NAMALWA (cell line): ENCODE results near the gene ARHGEF7.
"Not testable (repeated sequence)": the region's sequence is repeated elsewhere in the genome, so short reads cannot be mapped to it uniquely, and the experiment has no call there.

Experiments used
- DNase-seq: peaks from one replicate; pipeline ENCODE4 v3.0.0-alpha.2; 2015; ENCODE audit warnings: low spot score

ARHGEF7 gene, protein sequence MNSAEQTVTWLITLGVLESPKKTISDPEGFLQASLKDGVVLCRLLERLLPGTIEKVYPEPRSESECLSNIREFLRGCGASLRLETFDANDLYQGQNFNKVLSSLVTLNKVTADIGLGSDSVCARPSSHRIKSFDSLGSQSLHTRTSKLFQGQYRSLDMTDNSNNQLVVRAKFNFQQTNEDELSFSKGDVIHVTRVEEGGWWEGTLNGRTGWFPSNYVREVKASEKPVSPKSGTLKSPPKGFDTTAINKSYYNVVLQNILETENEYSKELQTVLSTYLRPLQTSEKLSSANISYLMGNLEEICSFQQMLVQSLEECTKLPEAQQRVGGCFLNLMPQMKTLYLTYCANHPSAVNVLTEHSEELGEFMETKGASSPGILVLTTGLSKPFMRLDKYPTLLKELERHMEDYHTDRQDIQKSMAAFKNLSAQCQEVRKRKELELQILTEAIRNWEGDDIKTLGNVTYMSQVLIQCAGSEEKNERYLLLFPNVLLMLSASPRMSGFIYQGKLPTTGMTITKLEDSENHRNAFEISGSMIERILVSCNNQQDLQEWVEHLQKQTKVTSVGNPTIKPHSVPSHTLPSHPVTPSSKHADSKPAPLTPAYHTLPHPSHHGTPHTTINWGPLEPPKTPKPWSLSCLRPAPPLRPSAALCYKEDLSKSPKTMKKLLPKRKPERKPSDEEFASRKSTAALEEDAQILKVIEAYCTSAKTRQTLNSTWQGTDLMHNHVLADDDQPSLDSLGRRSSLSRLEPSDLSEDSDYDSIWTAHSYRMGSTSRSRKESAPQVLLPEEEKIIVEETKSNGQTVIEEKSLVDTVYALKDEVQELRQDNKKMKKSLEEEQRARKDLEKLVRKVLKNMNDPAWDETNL

DNA sequence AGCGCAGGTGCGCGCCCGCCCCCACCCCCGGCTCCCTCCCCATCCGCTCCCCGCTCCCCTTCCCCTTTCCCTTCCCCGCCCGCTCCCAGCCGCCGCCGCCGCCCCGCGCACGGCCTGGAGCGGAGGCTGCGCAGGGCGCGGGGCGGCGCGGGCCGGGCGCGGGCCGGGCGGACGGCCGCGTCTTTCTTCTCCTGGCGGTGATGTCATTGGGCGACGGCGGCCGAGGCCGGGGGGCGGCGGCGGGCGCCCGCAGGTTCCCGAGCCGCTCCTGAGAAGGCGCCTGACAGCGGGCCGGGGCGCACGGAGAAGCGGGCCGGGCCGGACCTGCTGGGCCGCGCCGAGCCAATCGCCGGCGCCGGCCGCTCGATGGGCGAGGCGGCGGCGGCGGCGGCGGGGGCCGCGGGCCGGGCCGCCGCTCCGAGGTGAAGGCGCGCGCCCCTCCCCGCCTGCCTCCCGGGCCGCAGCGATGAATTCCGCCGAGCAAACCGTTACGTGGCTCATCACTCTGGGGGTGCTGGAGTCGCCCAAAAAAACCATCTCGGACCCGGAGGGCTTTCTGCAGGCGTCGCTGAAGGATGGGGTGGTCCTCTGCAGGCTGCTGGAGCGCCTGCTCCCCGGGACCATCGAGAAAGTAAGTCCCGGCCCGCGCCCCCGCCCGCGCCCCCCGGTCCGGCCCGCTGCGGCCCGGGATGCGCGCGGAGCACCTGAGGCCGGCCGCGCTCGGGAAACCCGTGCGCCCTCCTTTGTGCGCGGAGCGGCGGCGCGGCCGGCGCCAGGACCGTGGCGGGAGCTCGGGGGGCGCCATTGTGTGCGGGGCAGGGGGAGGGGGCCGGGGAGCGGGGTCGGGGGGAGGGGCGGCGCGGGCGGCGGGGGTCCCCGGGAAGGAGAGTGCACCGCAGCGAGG lies at the start of gene ARHGEF7:
ARHGEF7 (plus strand) TSS at position 250 of the 904 bp plus-strand sequence; CDS start at position 467, 217 bp downstream.
- no peak for DNase-seq

DNA sequence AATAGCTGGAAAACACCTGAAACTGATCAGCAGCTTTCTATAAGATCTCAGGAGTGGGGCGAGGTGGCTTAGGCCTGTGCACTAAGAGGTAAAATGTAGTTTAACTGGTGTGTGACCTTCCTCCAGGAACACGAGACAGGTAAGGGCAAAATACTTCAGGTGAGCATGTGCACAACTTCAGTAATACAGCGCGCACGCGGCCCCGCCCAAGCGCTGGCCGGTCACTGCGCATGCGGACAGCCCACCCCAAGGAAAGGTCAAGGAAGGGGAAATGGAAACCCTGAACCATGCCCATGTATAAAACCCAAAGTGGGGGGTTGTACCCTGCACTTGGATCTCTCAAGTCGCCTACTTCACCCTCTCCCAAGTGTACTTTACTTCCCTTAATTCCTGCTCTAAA lies 49.4 kb upstream of the ARHGEF7 start:
- no peak for DNase-seq

DNA sequence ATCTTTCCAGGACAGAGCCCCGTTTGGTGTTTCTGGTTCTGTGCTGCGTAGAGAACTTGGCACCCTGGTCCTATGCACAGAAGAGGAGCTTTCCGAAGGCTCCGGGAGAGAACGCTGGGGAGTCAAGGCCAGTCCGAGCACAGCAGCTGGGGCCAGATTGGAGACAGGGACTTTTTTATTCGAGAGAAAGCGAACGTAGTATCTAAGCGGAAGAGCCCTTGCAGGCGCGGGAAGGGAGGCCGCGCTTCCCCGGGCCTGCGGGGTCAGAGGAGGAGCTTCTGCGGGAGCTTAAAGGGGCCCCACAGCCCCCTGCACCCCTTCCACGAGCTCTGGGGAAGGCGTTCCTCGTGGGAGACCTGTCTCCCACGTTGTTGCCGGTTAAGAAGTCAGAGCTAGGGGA lies 48.6 kb upstream of the ARHGEF7 start:
- no peak for DNase-seq

GRCh38 chr13:111068009-111068350 lies 47.1 kb upstream of the ARHGEF7 start:
- DNase-seq, result no peak

- peak; percentile 64 for DNase-seq
Observed at GRCh38 chr13:111071120-111071519, 44.0 kb upstream of the ARHGEF7 start.

DNA sequence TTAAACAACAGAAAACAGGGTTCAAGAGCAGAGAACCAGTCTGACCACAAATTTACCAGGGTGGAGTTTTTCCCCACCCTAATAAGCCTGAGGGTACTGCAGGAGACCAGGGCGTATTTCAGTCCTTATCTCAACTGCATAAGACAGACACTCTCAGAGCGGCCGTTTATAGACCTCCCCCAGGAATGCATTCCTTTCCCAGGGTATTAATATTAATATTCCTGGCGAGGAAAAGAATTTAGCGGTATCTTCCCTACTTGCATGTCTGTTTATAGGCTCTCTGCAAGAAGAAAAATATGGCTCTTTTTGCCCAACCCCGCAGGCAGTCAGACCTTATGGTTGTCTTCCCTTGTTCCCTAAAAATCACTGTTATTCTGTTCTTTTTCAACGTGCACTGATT lies 43.6 kb upstream of the ARHGEF7 start:
- not testable (repeated sequence) for DNase-seq

DNA sequence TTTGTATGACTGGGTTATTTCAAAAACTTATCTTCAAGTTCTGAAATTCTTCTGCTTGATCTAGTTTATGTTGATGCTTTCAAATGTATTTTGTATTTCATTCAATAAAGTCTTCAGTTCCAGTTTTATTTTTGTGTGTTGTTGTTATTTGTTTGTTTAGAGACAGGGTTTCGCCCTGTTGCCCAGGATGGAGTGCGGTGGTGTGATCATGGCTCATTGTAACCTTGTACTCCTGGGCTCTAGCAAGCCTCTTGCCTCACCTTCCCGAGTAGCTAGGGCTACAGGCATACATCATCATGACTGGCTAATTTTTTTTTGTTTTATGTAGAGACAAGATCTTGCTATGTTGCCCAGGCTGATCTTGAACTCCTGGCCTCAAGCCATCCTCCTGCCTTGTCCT lies 40.3 kb upstream of the ARHGEF7 start:
- no peak for DNase-seq

- DNase-seq, result peak; percentile 48
Observed at GRCh38 chr13:111076155-111077013, 38.7 kb upstream of the ARHGEF7 start.

DNA sequence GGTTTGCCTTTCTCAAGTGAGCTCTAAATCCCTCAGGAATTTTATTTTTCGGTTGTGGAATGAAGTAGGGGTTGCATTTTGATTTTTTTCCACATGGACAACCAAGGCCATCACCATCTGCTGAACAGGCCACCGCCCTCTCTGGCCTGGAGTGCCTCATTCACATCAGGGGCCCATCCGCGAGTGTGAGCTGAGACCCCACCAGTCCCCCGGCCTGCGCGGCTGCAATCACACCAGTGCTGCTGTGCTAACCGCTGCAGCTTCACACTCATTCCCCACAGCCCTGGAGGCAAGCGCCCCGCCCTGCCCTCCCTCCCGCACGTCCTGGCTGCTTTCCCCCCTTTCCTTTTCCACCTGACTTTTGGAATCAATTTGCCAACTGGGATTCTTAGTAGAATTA lies 35.7 kb upstream of the ARHGEF7 start:
- no peak for DNase-seq

- DNase-seq, result no peak
Observed at GRCh38 chr13:111080642-111081041, 34.5 kb upstream of the ARHGEF7 start.

DNA sequence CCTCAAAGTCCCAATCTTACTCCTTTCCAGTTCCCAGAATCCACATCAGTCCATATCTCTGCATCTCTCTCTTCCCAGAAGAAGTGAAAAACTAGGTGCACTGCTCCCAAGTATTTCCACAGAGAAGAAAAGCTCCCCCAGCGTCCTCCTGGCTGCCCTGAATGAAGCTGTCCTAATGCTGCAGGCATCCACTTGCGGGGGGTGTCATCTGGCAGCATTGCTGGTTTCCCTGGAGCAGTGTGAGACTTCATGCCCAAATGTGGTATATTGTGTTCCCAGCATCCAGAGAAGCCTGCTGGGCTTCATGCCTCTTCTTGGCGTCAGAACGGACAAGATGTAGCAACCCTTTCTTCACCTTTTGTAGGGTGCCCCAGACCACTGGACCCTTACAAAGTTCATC lies 32.9 kb upstream of the ARHGEF7 start:
- DNase-seq, result no peak

GRCh38 chr13:111082769-111083168 lies 32.3 kb upstream of the ARHGEF7 start:
- not testable (repeated sequence) for DNase-seq

DNA sequence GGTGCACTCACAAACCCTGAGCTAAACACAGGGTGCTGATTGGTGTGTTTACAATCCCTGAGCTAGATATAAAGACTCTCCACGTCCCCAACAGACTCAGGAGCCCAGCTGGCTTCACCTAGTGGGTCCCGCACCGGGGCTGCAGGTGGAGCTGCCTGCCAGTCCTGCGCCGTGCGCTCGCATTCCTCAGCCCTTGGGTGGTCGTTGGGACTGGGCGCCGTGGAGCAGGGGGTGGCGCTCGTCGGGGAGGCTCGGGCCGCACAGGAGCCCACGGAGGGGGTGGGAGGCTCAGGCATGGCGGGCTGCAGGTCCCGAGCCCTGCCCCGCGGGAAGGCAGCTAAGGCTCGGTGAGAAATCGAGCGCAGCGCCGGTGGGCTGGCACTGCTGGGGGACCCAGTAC lies 31.4 kb upstream of the ARHGEF7 start:
- DNase-seq, result not testable (repeated sequence)

DNA sequence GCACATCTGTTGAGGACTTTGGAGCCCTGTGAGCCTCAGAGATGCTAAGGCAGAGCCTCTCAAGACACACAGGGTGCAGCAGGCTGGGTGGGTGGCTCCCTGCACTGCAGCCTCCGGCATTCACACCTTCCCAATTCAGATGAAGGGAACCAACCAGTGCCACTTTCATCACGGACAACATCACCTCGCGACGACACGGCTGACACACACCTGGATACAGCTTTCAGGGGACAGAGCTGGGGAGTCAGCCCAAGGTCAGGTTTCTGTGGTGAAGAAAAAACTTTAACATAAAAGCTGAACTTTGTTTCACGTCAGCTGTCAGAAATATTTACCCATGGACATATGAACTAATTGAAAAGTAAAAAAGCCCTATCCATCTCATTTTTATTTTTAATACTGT lies 24.9 kb upstream of the ARHGEF7 start:
- no peak for DNase-seq

GRCh38 chr13:111092685-111093084 lies 22.4 kb upstream of the ARHGEF7 start:
- no peak for DNase-seq

DNA sequence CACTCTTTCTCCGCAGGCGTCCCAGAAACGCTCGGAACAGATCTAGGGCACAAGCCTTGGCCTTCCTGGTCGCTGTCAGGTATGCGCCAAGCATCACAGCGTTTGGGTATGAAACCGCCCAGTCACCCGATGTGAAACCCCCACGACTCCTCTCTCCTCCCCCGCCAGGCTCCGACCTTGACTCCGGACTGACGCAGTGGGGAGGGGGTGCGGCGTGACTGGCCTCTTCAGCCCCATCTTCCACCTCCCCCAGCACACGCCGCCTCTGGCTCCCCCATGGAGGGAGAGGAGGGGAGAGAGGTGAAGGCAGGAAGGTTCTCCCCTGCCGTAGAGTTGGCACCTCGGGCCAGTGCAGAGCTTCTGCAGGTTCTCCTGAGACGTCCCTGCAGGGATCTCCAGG lies 22.0 kb upstream of the ARHGEF7 start:
- no peak for DNase-seq

- no peak for DNase-seq
Observed at GRCh38 chr13:111093634-111094033, 21.5 kb upstream of the ARHGEF7 start.

- DNase-seq, result no peak
Observed at GRCh38 chr13:111095031-111095840, 19.9 kb upstream of the ARHGEF7 start.

DNA sequence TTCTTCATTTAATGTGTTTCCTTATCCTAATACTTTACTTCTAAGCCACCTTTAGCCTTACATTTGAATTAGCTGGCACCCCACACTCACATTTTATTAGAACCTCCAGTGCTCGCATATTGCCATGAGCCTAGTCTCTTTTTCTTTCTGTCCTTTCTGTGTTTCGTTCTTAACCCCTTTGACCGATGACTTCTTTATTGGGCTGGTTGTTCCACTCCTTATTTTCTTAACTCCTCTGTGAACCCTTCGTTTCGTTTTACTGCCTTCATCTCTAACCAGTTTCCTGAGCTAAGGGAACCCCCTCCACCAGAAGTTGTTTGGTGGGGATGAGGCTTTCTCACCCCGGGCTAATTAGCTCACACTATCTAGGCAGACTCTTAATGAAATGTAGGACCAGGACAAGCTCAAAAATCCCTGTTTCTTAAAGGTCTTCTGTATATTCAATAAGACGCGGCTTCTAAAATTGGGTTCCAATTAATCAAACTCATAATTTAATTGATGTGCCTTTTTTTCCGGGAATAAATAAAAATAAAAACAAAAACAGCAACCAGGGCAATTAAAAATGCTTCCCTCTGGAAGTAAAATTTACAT lies 19.1 kb upstream of the ARHGEF7 start:
- no peak for DNase-seq

DNA sequence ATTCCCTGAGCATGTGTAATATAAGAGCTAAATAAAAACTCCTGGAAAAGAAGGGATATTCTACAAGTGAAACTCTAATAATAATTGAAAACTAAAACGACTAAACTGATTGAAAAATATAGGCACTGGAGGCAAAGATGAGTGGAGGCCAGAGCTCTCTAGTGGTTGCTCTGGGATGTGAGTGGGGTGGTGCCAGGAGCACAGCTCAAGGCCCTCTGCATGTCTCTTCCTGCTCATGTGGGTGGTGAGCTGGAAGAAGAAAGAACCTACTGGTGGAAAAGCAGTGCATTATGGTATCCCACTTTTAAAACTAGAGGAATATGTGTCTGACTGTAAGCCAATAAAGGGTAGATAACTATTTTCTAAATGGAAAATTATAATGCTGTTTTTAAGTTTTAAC lies 15.8 kb upstream of the ARHGEF7 start:
- DNase-seq, result no peak
